Measurements from ENCODE around the gene GREB1.

Gene GREB1

GRCh38 chr2:11665510-11666362 is 131.9 kb downstream of the GREB1 start:
- ChIA-PET POLR2A (no interaction called here), CTCF (interaction anchor here (0.9 kb wide), 1 partner anchor 22 kb away, joined by 3 read pairs; no protein-coding TSS in a partner anchor)
- TF ChIP-seq L3MBTL2 (conservative IDR thresholded peaks at IDR 0.05) (no peak), FOXA1 (IDR thresholded peaks at IDR 0.05) (no peak), TARDBP (IDR thresholded peaks at IDR 0.05) (no peak), ARNT (IDR thresholded peaks at IDR 0.05) (no peak), BHLHE40 (IDR thresholded peaks at IDR 0.05; ENCODE audit: borderline replicate concordance) (no peak), SUZ12 (IDR thresholded peaks at IDR 0.05) (no peak), FOXK2 (IDR thresholded peaks at IDR 0.05) (no peak)
- no peak for DNase-seq (ENCODE audit: extremely low spot score)

GRCh38 chr2:11667194-11667593 is 133.3 kb downstream of the GREB1 start:
- TF ChIP-seq TARDBP (IDR thresholded peaks at IDR 0.05) (no peak), ZNF384 (IDR thresholded peaks at IDR 0.05) (no peak), CTBP1 (IDR thresholded peaks at IDR 0.05; ENCODE audit: borderline replicate concordance) (no peak), ARNT (IDR thresholded peaks at IDR 0.05) (no peak), ELF4 (IDR thresholded peaks at IDR 0.05) (no peak), NFRKB (IDR thresholded peaks at IDR 0.05) (no peak), FOXA1 (IDR thresholded peaks at IDR 0.05) (no peak), FOXK2 (IDR thresholded peaks at IDR 0.05) (no peak), BHLHE40 (IDR thresholded peaks at IDR 0.05; ENCODE audit: borderline replicate concordance) (no peak), L3MBTL2 (conservative IDR thresholded peaks at IDR 0.05) (no peak)
- ChIA-PET POLR2A (no interaction called here), CTCF (no interaction called here)
- DNase-seq (ENCODE audit: extremely low spot score) = no peak

GRCh38 chr2:11667866-11668637 is 134.2 kb downstream of the GREB1 start:
- TF ChIP-seq SP1 (IDR thresholded peaks at IDR 0.05) (no peak), LEF1 (IDR thresholded peaks at IDR 0.05; ENCODE audit: borderline replicate concordance) (no peak), FOXA1 (IDR thresholded peaks at IDR 0.05) (no peak), CTBP1 (IDR thresholded peaks at IDR 0.05; ENCODE audit: borderline replicate concordance) (no peak), TARDBP (IDR thresholded peaks at IDR 0.05) (no peak), NFRKB (IDR thresholded peaks at IDR 0.05) (no peak), L3MBTL2 (conservative IDR thresholded peaks at IDR 0.05) (no peak), FOXM1 (IDR thresholded peaks at IDR 0.05; ENCODE audit: borderline replicate concordance) (no peak), SUZ12 (IDR thresholded peaks at IDR 0.05) (no peak), FOXK2 (IDR thresholded peaks at IDR 0.05) (no peak), BHLHE40 (IDR thresholded peaks at IDR 0.05; ENCODE audit: borderline replicate concordance) (no peak), ELF4 (IDR thresholded peaks at IDR 0.05) (no peak), HDGF (IDR thresholded peaks at IDR 0.05; ENCODE audit: borderline replicate concordance) (no peak), PKNOX1 (IDR thresholded peaks at IDR 0.05) (no peak), ARNT (IDR thresholded peaks at IDR 0.05) (no peak), ZNF384 (IDR thresholded peaks at IDR 0.05) (no peak)
- POLR2A ChIA-PET = no interaction called here
- DNase-seq (ENCODE audit: extremely low spot score) = no peak
- CTCF ChIA-PET = no interaction called here

- TF ChIP-seq NFRKB (IDR thresholded peaks at IDR 0.05) (no peak), TARDBP (IDR thresholded peaks at IDR 0.05) (no peak), ELF4 (IDR thresholded peaks at IDR 0.05) (no peak), BHLHE40 (IDR thresholded peaks at IDR 0.05; ENCODE audit: borderline replicate concordance) (no peak), SUZ12 (IDR thresholded peaks at IDR 0.05) (no peak), HDGF (IDR thresholded peaks at IDR 0.05; ENCODE audit: borderline replicate concordance) (no peak)
- POLR2A ChIA-PET = no interaction called here
- no peak for DNase-seq (ENCODE audit: extremely low spot score)
- CTCF ChIA-PET = no interaction called here
Measured at GRCh38 chr2:11669454-11670291, 135.8 kb downstream of the GREB1 start, which contains the start of gene NTSR2. NTSR2 (minus strand) TSS chr2:11670195; CDS start chr2:11670129, 66 bp downstream.

GRCh38 chr2:11672407-11672806 is 138.6 kb downstream of the GREB1 start:
- ChIA-PET CTCF (interaction anchor here (1.2 kb wide), 1 partner anchor 540 kb away, joined by 3 read pairs; no protein-coding TSS in a partner anchor), POLR2A (no interaction called here)
- TF ChIP-seq NFRKB (IDR thresholded peaks at IDR 0.05) (no peak), FOXM1 (IDR thresholded peaks at IDR 0.05; ENCODE audit: borderline replicate concordance) (no peak), TARDBP (IDR thresholded peaks at IDR 0.05) (no peak), PKNOX1 (IDR thresholded peaks at IDR 0.05) (no peak), HDGF (IDR thresholded peaks at IDR 0.05; ENCODE audit: borderline replicate concordance) (no peak), CTBP1 (IDR thresholded peaks at IDR 0.05; ENCODE audit: borderline replicate concordance) (no peak), ZNF384 (IDR thresholded peaks at IDR 0.05) (no peak), ARNT (IDR thresholded peaks at IDR 0.05) (no peak), L3MBTL2 (conservative IDR thresholded peaks at IDR 0.05) (no peak), SP1 (IDR thresholded peaks at IDR 0.05) (no peak), LEF1 (IDR thresholded peaks at IDR 0.05; ENCODE audit: borderline replicate concordance) (no peak), SUZ12 (IDR thresholded peaks at IDR 0.05) (no peak)

More at GRCh38 chr2:11672407-11672806, 138.6 kb downstream of the GREB1 start:
- DNase-seq (ENCODE audit: extremely low spot score) = no peak

All from HEK293T (cell line).